Measurements from ENCODE around the gene HEATR1.

DNA sequence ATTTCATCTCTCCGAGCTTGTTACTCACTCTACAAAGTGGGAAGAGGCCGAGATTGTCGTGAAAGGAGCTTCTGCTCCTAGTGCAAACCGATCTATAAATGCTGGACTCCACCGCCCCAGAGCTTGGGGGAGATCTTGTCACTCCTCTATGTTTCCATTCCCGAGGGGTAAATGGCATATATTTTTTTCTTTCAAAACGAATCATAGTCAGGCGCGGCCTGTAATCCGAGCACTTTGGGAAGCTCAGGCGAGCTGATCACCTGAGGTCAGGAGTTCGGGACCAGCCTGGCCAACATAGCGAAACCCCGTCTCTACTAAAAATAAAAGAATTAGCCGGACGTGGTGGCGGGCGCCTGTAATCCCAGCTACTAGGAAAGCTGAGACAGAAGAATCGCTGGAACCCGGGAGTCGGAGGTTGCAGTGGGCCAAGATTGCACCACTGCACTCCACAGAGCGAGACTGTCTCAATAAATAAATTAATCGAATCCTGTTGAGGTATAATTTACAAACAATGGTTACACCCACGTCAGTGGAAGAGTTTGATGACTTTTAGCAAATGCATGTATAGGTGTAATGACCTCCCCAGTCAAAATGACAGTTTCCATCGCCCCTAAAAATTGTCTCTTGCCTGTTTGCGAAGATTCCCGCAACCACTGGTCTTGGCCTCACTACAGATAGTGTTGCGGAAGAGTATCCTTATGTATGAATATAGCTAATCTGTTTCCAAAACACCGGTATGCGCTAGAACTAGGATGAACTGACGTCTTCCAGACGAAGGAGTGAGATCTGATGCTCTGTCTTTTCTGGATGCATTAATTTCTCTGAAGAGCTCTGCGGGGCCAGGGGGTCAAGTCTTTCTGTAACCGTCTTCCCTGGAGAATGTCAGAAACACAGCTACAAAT, 840 bp upstream of the HEATR1 start:
- TF ChIP-seq EZH2 (IDR thresholded peaks at IDR 0.05) (no peak), CTCF (IDR thresholded peaks at IDR 0.05 in 2 of 3, conservative IDR thresholded peaks at IDR 0.05 in 1 of 3; ENCODE audit: borderline replicate concordance in 1 of 3, insufficient read depth in 1 of 3, low read depth in 2 of 3, low read length in 2 of 3) (no peak), ATF3 (IDR thresholded peaks at IDR 0.05) (no peak), EGR1 (IDR thresholded peaks at IDR 0.05; ENCODE audit: low read depth) (no peak), YY1 (IDR thresholded peaks at IDR 0.05; ENCODE audit: extremely low read depth, insufficient replicate concordance, low read depth, low read length) (no peak), RAD21 (IDR thresholded peaks at IDR 0.05; ENCODE audit: low read depth) (no peak), JUND (IDR thresholded peaks at IDR 0.05) (no peak)
- TF ChIP-seq, protein P1, sequence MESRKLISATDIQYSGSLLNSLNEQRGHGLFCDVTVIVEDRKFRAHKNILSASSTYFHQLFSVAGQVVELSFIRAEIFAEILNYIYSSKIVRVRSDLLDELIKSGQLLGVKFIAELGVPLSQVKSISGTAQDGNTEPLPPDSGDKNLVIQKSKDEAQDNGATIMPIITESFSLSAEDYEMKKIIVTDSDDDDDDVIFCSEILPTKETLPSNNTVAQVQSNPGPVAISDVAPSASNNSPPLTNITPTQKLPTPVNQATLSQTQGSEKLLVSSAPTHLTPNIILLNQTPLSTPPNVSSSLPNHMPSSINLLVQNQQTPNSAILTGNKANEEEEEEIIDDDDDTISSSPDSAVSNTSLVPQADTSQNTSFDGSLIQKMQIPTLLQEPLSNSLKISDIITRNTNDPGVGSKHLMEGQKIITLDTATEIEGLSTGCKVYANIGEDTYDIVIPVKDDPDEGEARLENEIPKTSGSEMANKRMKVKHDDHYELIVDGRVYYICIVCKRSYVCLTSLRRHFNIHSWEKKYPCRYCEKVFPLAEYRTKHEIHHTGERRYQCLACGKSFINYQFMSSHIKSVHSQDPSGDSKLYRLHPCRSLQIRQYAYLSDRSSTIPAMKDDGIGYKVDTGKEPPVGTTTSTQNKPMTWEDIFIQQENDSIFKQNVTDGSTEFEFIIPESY (IDR thresholded peaks at IDR 0.05; ENCODE audit: extremely low read depth, insufficient replicate concordance, low read length) = no peak

Measured in HCT116 (cell line).